ENCODE data around the gene KIAA1217.

Gene KIAA1217

GRCh38 chr10:24589265-24589664 is 380.3 kb downstream of the KIAA1217 start:
- TF ChIP-seq CTCF (IDR thresholded peaks at IDR 0.05; ENCODE audit: low read length) (no peak), EZH2 (IDR thresholded peaks at IDR 0.05; ENCODE audit: borderline replicate concordance, low read length) (no peak)
- Histone ChIP-seq H3K4me2 (ENCODE audit: low read length) (no peak overlapping the region), H3K79me2 (ENCODE audit: insufficient read depth, low read length) (no peaks in the 10 kb centered on the region), H3K27me3 (ENCODE audit: insufficient read depth, low read length) (no peaks in the 10 kb centered on the region), H3K4me3 (ENCODE audit: low read depth, low read length, poor library complexity, severe bottlenecking) (no peak overlapping the region), H3K4me1 (ENCODE audit: insufficient read depth, low read length, severe bottlenecking) (no peaks in the 10 kb centered on the region), H3K9me3 (ENCODE audit: low read length) (no peaks in the 10 kb centered on the region), H2AFZ (ENCODE audit: low read length) (no peak overlapping the region), H3K27ac (ENCODE audit: low read depth, low read length, poor library complexity, severe bottlenecking) (no peak overlapping the region), H3F3A (ENCODE audit: insufficient read depth, low read length) (no peaks in the 10 kb centered on the region), H3K9me2 (ENCODE audit: low read depth, low read length) (no peaks in the 10 kb centered on the region), H3K36me3 (ENCODE audit: insufficient read depth, low read length) (no peaks in the 10 kb centered on the region), H3K9ac (ENCODE audit: low read length) (no peak overlapping the region), H4K20me1 (ENCODE audit: insufficient read depth, low read length) (no peaks in the 10 kb centered on the region)

- Histone ChIP-seq H3K27ac (ENCODE audit: low read depth, low read length, poor library complexity, severe bottlenecking) (no peak overlapping the region), H3K9me3 (ENCODE audit: low read length) (no peaks in the 10 kb centered on the region), H4K20me1 (ENCODE audit: insufficient read depth, low read length) (no peaks in the 10 kb centered on the region), H2AFZ (ENCODE audit: low read length) (no peak overlapping the region), H3K9ac (ENCODE audit: low read length) (no peak overlapping the region), H3K4me3 (ENCODE audit: low read depth, low read length, poor library complexity, severe bottlenecking) (no peak overlapping the region), H3K4me1 (ENCODE audit: insufficient read depth, low read length, severe bottlenecking) (no peaks in the 10 kb centered on the region), H3K9me2 (ENCODE audit: low read depth, low read length) (no peaks in the 10 kb centered on the region), H3K27me3 (ENCODE audit: insufficient read depth, low read length) (no peaks in the 10 kb centered on the region), H3K4me2 (ENCODE audit: low read length) (no peak overlapping the region), H3K36me3 (ENCODE audit: insufficient read depth, low read length) (no peaks in the 10 kb centered on the region), H3F3A (ENCODE audit: insufficient read depth, low read length) (no peaks in the 10 kb centered on the region), H3K79me2 (ENCODE audit: insufficient read depth, low read length) (no peaks in the 10 kb centered on the region)
- TF ChIP-seq CTCF (IDR thresholded peaks at IDR 0.05; ENCODE audit: low read length) (no peak), EZH2 (IDR thresholded peaks at IDR 0.05; ENCODE audit: borderline replicate concordance, low read length) (no peak)
Observed at GRCh38 chr10:24590697-24591457, 381.9 kb downstream of the KIAA1217 start.

- no peaks in the 10 kb centered on the region for H3K9me3 ChIP-seq (ENCODE audit: low read length)
- no peaks in the 10 kb centered on the region for H3K9me2 ChIP-seq (ENCODE audit: low read depth, low read length)
- H3K36me3 ChIP-seq (ENCODE audit: insufficient read depth, low read length) = no peaks in the 10 kb centered on the region
- H3K4me1 ChIP-seq (ENCODE audit: insufficient read depth, low read length, severe bottlenecking) = no peaks in the 10 kb centered on the region
- H3K4me2 ChIP-seq (ENCODE audit: low read length) = no peak overlapping the region
- no peaks in the 10 kb centered on the region for H3K27me3 ChIP-seq (ENCODE audit: insufficient read depth, low read length)
- no peak overlapping the region for H3K9ac ChIP-seq (ENCODE audit: low read length)
- no peaks in the 10 kb centered on the region for H4K20me1 ChIP-seq (ENCODE audit: insufficient read depth, low read length)
- H3F3A ChIP-seq (ENCODE audit: insufficient read depth, low read length) = no peaks in the 10 kb centered on the region
- H3K79me2 ChIP-seq (ENCODE audit: insufficient read depth, low read length) = no peaks in the 10 kb centered on the region
- H3K4me3 ChIP-seq (ENCODE audit: low read depth, low read length, poor library complexity, severe bottlenecking) = no peak overlapping the region
- TF ChIP-seq EZH2 (IDR thresholded peaks at IDR 0.05; ENCODE audit: borderline replicate concordance, low read length) (no peak), CTCF (IDR thresholded peaks at IDR 0.05; ENCODE audit: low read length) (no peak)
- H3K27ac ChIP-seq (ENCODE audit: low read depth, low read length, poor library complexity, severe bottlenecking) = no peak overlapping the region
- H2AFZ ChIP-seq (ENCODE audit: low read length) = no peak overlapping the region
Observed at GRCh38 chr10:24596217-24596930, 387.4 kb downstream of the KIAA1217 start.
